Measurements from ENCODE around the gene KIF7. TPM values are rescaled to one million over a fixed set of nuclear protein-coding genes. Genes with fewer than 3 reads are reported as not detected.

The KIF7 gene
- total and polyA plus RNA-seq, 10 of the 15 experiments (the other 5 are each of a cell fraction or from before 2014, with no cell fraction given), result 0.01 to 0.36 (median 0.10) TPM; not detected in 2

GRCh38 chr15:89674526-89674925 is 19.3 kb upstream of the KIF7 start:
- no peak for FAIRE-seq
- no peak for ATAC-seq
- CTCF ChIA-PET, result no interaction called here

More at GRCh38 chr15:89674526-89674925, 19.3 kb upstream of the KIF7 start:
- in situ Hi-C loops (cut with MboI), result no loop called here
- Histone ChIP-seq H3K4me3 (no peak overlapping the region), H4K20me1 (ENCODE audit: control insufficient read depth, insufficient read depth) (no peaks in the 10 kb centered on the region), H3K27me3 (replicated peaks in 1 of 2; ENCODE audit: control insufficient read depth in 2 of 2, insufficient read depth in 2 of 2, low read length in 1 of 2) (no peaks in the 10 kb centered on the region), H3K4me1 (ENCODE audit: control insufficient read depth, insufficient read depth, low read length) (no peaks in the 10 kb centered on the region), H3K9ac (ENCODE audit: control insufficient read depth, insufficient read depth, low read length) (no peak overlapping the region), H3K9me3 (replicated peaks; ENCODE audit: control insufficient read depth, insufficient read depth, low read length) (no peaks in the 10 kb centered on the region), H3K4me2 (ENCODE audit: control insufficient read depth, insufficient read depth) (no peak overlapping the region), H3K36me3 (ENCODE audit: control insufficient read depth in 2 of 2, insufficient read depth in 2 of 2, low read length in 1 of 2) (no peaks in the 10 kb centered on the region), H3K79me2 (ENCODE audit: control insufficient read depth, insufficient read depth, low read length) (no peaks in the 10 kb centered on the region), H2AFZ (ENCODE audit: control insufficient read depth, low read depth, low read length) (no peak overlapping the region), H3K27ac (ENCODE audit: control insufficient read depth, insufficient read depth) (no peak overlapping the region)
- SMC1A ChIA-PET (ENCODE audit: uncharacterized antibody, unreplicated experiment), result no interaction called here
- no peak for TF ChIP-seq CEBPZ (IDR thresholded peaks at IDR 0.05; ENCODE audit: low read depth, low read length)
- TF ChIP-seq TBL1XR1 (IDR thresholded peaks at IDR 0.05; ENCODE audit: low read depth, low read length), result no peak
- no peak for TF ChIP-seq ZZZ3 (IDR thresholded peaks at IDR 0.05; ENCODE audit: control insufficient read depth, insufficient read length, low read depth)
- no peak for TF ChIP-seq BRCA1 (IDR thresholded peaks at IDR 0.05; ENCODE audit: low read depth, low read length)
- RAD21 ChIA-PET (ENCODE audit: unreplicated experiment), result no interaction called here
- DNase-seq (ENCODE audit: low read depth, low spot score), result no peak
- 57% methylated on average over 4 of the region's 4 CpGs for WGBS (ENCODE audit: insufficient coverage, insufficient replicate concordance, low lambda C conversion rate, missing lambda C conversion rate)
- intact Hi-C loops (cut with micrococcal nuclease; ENCODE audit: unreplicated experiment), result no loop called here
- POLR2A ChIA-PET, result no interaction called here
- no TSS peak for BruUV-seq (replicated peaks)

Measured in GM12878 (cell line).